Colonic mucosa (tissue), 4 donors: ENCODE measurements around the gene ATP5F1D. TPM values are rescaled to one million over a fixed set of nuclear protein-coding genes. Genes with fewer than 3 reads are reported as not detected.
A peak's percentile ranks its signal among the peaks of the same experiment; 100 is the strongest.

Source experiments
- DNase-seq: peaks from one replicate; pipeline ENCODE4 v3.0.0-alpha.2; 2020
- H3K27ac ChIP-seq: fragments of 200-600 bp; one replicate; pipeline ENCODE4 v1.8.0; 2021
- H3K27me3 ChIP-seq: fragments of 200-600 bp; one replicate; pipeline ENCODE4 v1.8.0; 2021
- H3K36me3 ChIP-seq: fragments of 200-600 bp; one replicate; pipeline ENCODE4 v1.8.0; 2021
- H3K4me1 ChIP-seq: fragments of 200-600 bp; one replicate; pipeline ENCODE4 v1.8.0; 2021; ENCODE audit warnings: mild to moderate bottlenecking
- H3K4me3 ChIP-seq: fragments of 200-600 bp; one replicate; pipeline ENCODE4 v1.8.0; 2021
- H3K9ac ChIP-seq, 2 donors: one replicate each; pipeline ENCODE4 v1.7.0; 2013; ENCODE audit warnings: control low read depth in 2 of 2, low read depth in 2 of 2, low read length in 2 of 2
- H3K9me3 ChIP-seq: fragments of 200-600 bp; one replicate; pipeline ENCODE4 v1.8.0; 2021
- intact Hi-C: fragments of 100-400 bp; cut with DNase I; formaldehyde crosslinking; loops from one replicate; pipeline ENCODE4 v1.14.1; 2022
- total RNA-seq, 2 donors: library from RNA; stranded (reverse); fragmentation: NEBNext Ultra II Directional in 1 of 2; extraction: Animal tissue kit (Norgen Biotek cat#: 25700) in 1 of 2; gene quantifications; one replicate each; pipeline ENCODE4 v1.2.1, GENCODE V29; 2021
- TF ChIP-seq, protein P1 (sequence below): fragments of 200-600 bp; IDR thresholded peaks from one replicate; pipeline ENCODE4 v1.8.0; 2022; ENCODE audit warnings: antibody characterized with exemption, mild to moderate bottlenecking
- donor health status: healthy.
- donor health status: DM: no; HTN: no; CAD: no.
- donor health status: DM: no; HTN: no; CAD: no.

Gene ATP5F1D
- total RNA-seq, 2 donors from 2014 or later: 359 to 627 TPM

- Histone ChIP-seq H3K9me3 (no peaks in the 10 kb centered on the region), H3K36me3 (peaks cover 36% of the 10 kb centered on the region), H3K4me1 (no peaks in the 10 kb centered on the region), H3K27ac (no peak overlapping the region), H3K9ac (no peak overlapping the region), H3K27me3 (no peaks in the 10 kb centered on the region), H3K4me3 (no peak overlapping the region)
- no peak for DNase-seq
- intact Hi-C loops: no loop called here
- TF ChIP-seq, protein P1, sequence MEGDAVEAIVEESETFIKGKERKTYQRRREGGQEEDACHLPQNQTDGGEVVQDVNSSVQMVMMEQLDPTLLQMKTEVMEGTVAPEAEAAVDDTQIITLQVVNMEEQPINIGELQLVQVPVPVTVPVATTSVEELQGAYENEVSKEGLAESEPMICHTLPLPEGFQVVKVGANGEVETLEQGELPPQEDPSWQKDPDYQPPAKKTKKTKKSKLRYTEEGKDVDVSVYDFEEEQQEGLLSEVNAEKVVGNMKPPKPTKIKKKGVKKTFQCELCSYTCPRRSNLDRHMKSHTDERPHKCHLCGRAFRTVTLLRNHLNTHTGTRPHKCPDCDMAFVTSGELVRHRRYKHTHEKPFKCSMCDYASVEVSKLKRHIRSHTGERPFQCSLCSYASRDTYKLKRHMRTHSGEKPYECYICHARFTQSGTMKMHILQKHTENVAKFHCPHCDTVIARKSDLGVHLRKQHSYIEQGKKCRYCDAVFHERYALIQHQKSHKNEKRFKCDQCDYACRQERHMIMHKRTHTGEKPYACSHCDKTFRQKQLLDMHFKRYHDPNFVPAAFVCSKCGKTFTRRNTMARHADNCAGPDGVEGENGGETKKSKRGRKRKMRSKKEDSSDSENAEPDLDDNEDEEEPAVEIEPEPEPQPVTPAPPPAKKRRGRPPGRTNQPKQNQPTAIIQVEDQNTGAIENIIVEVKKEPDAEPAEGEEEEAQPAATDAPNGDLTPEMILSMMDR: no peak
Measured at GRCh38 chr19:1222394-1222793, 19.2 kb upstream of the ATP5F1D start.

DNA sequence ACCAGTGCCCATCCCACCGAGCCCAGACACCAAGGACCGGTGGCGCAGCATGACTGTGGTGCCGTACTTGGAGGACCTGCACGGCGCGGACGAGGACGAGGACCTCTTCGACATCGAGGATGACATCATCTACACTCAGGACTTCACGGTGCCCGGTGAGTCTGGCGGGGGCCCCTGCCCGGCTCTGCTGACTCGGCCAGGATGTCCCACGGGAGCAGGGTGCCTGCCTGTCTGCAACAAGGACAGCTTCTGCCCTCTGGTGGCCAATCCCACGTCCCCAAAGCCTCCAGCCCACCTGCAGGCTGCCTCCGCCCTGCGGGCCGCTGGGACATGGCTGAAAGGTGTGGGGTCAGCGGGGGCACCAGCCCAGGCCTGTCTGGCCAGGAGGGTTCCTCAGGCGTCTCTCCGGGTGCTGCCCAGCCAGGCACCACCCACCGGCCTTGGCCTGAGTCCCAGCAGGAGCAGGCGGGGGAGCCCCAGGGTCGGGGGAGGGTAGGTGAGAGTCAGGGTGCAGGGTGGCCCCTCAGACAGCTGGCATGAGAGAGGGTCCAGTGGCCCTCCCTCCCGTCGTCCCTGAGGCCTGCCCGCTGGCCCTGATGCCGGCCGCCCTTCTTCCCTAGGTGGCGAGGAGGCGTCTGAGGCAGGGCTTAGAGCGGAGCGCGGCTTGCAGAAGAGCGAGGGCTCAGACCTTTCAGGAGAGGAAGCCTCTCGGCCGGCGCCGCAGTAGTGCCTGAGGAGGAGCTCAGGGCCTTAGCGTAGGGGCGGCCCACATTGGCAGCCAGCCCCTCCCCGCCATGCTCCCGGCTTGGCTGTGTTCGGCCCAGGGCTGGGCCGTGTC, 18.3 kb upstream of the ATP5F1D start:
- no peak overlapping the region for H3K9ac ChIP-seq
- H3K27me3 ChIP-seq: no peaks in the 10 kb centered on the region
- no peaks in the 10 kb centered on the region for H3K9me3 ChIP-seq
- H3K36me3 ChIP-seq: peaks cover 36% of the 10 kb centered on the region
- TF ChIP-seq, protein P1: peak; percentile 24
- H3K27ac ChIP-seq: no peak overlapping the region
- intact Hi-C loops: no loop called here
- H3K4me1 ChIP-seq: no peaks in the 10 kb centered on the region
- DNase-seq: no peak
- H3K4me3 ChIP-seq: no peak overlapping the region

DNA sequence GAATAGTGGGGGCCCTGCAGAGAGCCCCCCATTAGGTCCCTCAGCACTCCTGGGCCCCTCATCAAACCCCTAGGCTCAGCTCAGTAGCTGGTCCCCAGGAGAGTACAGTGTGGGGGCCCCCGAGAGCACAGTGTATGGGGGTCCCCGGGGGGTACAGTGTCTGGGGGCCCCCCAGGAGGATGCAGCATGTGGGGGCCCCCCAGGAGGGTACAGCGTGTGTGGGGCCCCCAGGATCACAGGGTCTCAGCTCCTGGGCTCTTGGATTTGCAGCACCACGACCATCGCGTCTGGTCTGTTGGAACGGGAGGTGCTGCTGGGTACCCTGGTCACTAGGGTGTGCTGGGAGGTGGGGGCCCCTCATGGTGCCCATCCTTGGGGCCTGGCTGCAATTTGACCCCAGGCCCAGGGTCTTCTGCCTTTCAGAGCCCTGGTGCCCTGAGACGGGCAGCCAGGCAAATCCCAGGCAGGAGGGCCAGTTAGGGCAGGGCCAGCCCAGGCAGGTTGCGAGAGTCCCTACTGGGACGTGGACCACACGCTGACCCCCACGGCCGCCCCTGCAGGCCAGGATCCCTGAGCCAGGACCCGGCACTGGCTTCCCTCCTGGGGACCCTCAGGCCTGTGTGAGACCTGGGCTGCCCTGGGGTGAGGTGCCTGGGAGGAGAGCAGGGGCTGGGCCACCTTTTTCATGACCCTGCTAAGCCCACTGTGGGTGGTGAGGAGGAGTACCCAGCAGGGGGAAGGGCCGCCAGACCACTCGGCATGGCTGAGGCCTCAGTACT, 17.3 kb upstream of the ATP5F1D start:
- Histone ChIP-seq H3K36me3 (peaks cover 36% of the 10 kb centered on the region), H3K9ac (no peak overlapping the region), H3K4me1 (no peaks in the 10 kb centered on the region), H3K9me3 (no peaks in the 10 kb centered on the region), H3K27ac (no peak overlapping the region), H3K27me3 (no peaks in the 10 kb centered on the region), H3K4me3 (no peak overlapping the region)
- no peak for DNase-seq
- TF ChIP-seq, protein P1: no peak
- intact Hi-C loops: no loop called here

DNA sequence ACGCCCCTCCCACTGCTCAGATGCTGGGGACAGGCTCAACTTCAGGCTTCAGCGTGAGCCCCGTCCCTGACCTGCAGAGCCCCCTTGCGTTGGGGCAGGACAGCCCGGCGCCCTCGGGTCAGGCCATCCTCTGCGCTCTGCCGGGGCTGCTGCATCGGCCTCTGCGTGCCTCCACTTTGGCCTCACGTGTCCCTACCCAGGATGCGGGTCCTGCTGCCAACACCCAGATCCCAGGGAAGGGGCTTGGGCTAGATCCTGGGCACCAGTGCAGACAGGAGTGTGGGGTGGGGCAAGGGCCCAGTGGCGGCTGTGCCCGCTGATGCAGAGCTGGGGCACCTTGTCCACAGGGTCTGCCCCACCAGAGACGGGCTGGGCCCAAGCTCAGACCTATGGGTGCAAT, 16.7 kb upstream of the ATP5F1D start:
- H3K9me3 ChIP-seq: no peaks in the 10 kb centered on the region
- H3K36me3 ChIP-seq: peaks cover 36% of the 10 kb centered on the region
- intact Hi-C loops: no loop called here
- no peaks in the 10 kb centered on the region for H3K4me1 ChIP-seq
- no peak overlapping the region for H3K4me3 ChIP-seq
- DNase-seq: no peak
- no peaks in the 10 kb centered on the region for H3K27me3 ChIP-seq
- TF ChIP-seq, protein P1: no peak
- no peak overlapping the region for H3K27ac ChIP-seq
- no peak overlapping the region for H3K9ac ChIP-seq

- no peak for DNase-seq
- intact Hi-C loops: no loop called here
- H3K4me3 ChIP-seq: no peak overlapping the region
- H3K4me1 ChIP-seq: no peaks in the 10 kb centered on the region
- H3K36me3 ChIP-seq: peaks cover 36% of the 10 kb centered on the region
- H3K9ac ChIP-seq: no peak overlapping the region
- no peak overlapping the region for H3K27ac ChIP-seq
- no peaks in the 10 kb centered on the region for H3K9me3 ChIP-seq
- no peaks in the 10 kb centered on the region for H3K27me3 ChIP-seq
- TF ChIP-seq, protein P1: no peak
Measured at GRCh38 chr19:1225440-1226226, 15.9 kb upstream of the ATP5F1D start.
